ENCODE results near the gene MRGPRF.
"Not testable (repeated sequence)": the region's sequence is repeated elsewhere in the genome, so short reads cannot be mapped to it uniquely, and the experiment has no call there.

Gene MRGPRF

DNA sequence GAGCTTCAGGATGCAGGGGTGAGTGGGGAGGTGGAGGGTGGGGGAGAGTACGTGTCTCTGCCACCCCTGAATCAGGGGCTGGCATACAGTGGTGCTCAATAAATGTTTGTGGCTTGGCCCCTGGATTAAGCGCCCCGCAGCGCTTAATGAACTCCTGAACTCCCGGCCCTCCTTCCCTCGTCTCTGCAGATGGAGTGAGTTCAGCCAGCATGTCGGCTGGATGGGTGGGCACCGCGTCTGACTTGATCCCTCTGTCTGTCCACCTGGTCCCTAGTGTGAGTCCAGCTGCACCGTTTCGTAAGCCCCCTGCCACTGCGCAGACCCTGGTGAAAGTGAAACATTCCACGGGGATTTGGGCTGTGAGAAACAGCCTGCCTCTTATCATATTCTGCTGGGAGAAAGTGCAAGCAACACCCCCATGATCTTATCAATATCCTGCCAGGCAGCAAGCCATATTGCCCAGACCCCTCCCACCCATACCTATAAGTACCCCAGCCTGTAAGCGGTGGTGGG, 20.2 kb downstream of the MRGPRF start:
- FAIRE-seq: peak; percentile 38
- DNase-seq (ENCODE audit: insufficient read length, low spot score): no peak

GRCh38 chr11:68990995-68991780, 21.9 kb downstream of the MRGPRF start:
- DNase-seq (ENCODE audit: insufficient read length, low spot score) (no peak), FAIRE-seq (peak; percentile 31)

DNA sequence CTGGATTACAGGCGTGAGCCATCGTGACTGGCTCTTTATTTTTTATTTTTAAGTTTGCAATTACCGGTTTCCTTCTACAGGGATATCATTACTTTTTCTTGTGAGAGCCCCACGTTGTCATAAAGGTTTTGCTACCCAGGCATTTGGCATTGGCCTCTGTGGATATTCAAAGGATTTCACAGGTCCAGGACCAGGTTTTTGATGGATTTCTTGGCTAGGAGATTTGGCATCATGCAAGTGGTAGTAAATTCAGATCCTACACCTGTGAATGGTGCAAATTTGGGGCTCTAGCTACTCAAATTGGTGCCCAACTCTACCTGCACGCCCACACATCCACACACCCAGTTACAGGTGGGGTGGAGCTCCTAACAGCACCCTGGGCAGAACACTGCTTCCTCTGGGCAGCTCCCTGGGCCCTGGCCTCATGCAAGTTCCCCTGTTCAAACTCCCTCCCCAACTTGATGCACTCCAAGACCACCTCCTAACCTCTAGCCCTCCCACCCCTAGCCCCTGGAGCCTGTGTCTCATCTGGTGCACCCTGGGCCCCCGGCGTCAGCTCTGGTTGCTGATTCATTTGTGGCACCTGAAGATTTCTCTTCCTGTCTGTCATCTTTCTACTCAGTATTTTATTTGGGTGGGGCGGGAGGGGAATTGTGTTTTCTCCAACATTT, 23.0 kb downstream of the MRGPRF start:
- FAIRE-seq: no peak
- DNase-seq (ENCODE audit: insufficient read length, low spot score): no peak

- DNase-seq (ENCODE audit: insufficient read length, low spot score): no peak
- no peak for FAIRE-seq
Measured at GRCh38 chr11:68988491-68988890, 24.6 kb downstream of the MRGPRF start.

GRCh38 chr11:68987211-68987610, 25.8 kb downstream of the MRGPRF start:
- DNase-seq (ENCODE audit: insufficient read length, low spot score): no peak
- peak; percentile 9 for FAIRE-seq

GRCh38 chr11:68983801-68984200, 29.2 kb downstream of the MRGPRF start:
- no peak for FAIRE-seq
- no peak for DNase-seq (ENCODE audit: insufficient read length, low spot score)

GRCh38 chr11:68982134-68982533, 30.9 kb downstream of the MRGPRF start:
- FAIRE-seq: no peak

DNA sequence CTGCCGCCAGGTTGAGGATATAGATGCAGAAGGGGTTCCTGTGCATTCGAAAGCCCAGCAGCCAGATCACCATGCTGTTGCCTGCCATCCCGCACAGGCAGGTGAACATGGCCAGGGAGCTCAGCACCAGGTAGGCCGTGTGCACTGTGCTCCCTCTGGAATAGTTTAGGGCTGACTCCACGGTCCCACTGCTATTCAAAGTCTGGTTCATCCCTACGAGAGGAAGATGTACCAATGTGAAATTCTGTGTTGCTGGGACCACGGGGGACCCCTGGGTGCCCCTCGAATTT, 32.3 kb downstream of the MRGPRF start, which contains the start of gene MRGPRD:
Gene MRGPRD, minus strand, starts transcription at position 211 of the 290 bp plus-strand sequence. Its CDS starts 0 bp downstream, at position 211.
- DNase-seq (ENCODE audit: insufficient read length, low spot score) (no peak), FAIRE-seq (no peak)

More at GRCh38 chr11:68982134-68982533, 30.9 kb downstream of the MRGPRF start:
- DNase-seq (ENCODE audit: insufficient read length, low spot score): no peak

GRCh38 chr11:68979931-68980775, 32.9 kb downstream of the MRGPRF start:
- FAIRE-seq (no peak), DNase-seq (ENCODE audit: insufficient read length, low spot score) (no peak)

- FAIRE-seq (no peak), DNase-seq (ENCODE audit: insufficient read length, low spot score) (no peak)
Measured at GRCh38 chr11:68978931-68979594, 34.0 kb downstream of the MRGPRF start.

DNA sequence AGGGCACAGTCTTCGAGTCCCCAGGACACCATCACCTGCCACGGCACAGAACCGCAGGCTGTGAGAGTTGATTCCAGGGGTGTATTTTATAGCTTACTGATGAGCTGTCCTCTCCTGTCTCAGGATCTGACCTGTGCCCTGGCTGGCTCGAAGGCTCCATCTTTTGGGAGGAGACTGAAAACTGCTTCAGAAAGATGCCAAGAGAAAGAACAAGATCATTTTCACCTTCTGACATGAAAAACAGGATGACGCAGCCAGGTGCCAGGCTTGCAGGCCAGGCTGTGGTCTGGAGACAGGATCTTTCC, 34.5 kb downstream of the MRGPRF start:
- no peak for DNase-seq (ENCODE audit: insufficient read length, low spot score)
- no peak for FAIRE-seq

DNA sequence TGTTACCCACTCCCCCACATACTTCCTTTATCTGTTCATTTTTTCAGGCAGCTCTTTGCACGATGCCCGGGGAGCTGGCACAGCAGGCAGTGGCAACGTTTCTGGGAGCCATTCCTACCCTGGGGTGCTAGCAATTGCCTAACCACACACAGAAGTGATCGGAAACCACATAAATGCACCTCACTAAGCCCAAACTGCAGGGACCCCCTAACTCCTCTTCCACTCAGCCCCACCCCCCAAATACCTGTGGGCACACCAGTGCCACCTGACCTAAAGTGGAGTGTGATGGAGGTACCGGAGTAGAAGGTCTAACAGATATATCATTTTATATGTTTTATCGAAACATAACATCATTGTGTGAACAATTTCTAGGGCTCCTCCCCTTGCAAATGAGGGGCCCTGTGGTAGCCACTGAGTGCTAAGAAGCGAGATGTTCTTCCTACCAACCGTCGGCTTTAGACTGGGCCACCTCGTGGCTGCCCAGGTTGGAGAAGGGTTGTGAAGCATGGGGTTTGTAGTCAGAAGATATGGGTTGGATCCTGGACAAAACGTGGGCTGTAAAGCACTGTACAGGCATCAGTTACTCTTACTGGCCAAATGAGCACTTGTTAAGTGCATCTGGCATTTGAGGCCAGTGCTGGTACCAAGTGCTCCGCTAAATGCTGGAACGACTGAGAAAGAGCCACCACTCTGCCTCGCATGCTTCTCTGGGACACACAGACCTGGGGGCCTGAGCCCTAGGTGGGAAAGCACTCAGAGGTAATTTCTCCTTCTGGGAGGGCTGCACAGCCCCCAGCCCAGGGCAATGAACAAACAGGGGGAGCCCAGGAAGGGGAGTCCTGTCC, 35.0 kb downstream of the MRGPRF start:
- DNase-seq (ENCODE audit: insufficient read length, low spot score) (no peak), FAIRE-seq (no peak)

DNA sequence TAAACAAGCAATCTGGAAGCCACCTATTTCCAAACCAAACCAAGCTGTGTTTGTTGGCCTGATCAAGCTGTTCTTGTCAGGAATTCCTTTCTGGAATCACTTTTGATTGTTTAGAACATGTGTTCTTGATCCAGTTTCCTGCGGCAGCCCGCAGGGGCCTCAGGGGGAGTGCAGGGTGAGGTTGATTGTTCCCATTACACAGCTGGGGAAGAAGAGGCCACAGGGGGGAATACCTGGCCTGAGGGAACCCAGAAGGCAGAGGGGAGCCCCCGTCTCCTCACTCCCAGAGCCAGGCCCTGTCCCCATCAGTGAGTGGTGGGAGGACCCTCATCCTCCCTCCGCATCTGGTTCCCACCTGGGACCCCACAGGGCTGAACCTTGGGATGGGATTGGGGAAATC, 36.5 kb downstream of the MRGPRF start:
- DNase-seq (ENCODE audit: insufficient read length, low spot score) (no peak), FAIRE-seq (no peak)

DNA sequence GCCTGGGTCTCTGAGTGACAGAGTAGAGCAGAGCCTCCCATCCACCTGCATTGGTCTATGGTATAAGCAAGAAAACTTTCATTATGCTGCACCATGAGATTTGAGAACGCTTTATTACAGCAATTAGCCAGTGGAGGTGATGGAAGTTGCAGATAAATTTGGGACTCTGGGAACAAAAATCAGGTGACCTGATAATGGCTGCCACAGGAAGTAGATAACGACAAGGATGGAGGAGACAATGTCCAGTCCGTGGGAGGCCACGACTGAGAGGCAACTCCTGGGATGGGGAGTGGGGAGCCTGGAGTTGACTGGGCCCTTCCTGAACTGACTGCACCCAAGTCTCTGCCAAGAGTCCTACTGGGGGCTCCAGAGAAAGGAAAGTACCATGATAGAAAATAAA, 37.0 kb downstream of the MRGPRF start:
- DNase-seq (ENCODE audit: insufficient read length, low spot score) (no peak), FAIRE-seq (no peak)

GRCh38 chr11:68974421-68975194, 38.4 kb downstream of the MRGPRF start:
- FAIRE-seq: no peak
- DNase-seq (ENCODE audit: insufficient read length, low spot score): no peak

DNA sequence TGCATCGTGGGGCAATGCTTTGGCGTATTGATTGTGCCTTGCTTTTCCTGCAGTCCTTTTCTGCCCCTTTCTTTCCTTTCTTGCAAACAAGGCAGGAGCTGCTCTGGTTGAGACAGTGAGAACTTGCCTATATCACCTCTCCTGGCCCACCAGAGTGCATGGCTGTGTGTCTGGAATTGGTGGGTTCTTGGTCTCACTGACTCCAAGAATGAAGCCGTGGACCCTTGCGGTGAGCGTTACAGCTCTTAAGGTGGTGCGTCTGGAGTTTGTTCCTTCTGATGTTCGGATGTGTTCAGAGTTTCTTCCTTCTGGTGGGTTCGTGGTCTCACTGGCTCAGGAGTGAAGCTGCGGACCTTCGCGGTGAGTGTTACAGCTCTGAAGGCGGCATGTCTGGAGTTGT, 39.3 kb downstream of the MRGPRF start:
- FAIRE-seq; DNase-seq (ENCODE audit: insufficient read length, low spot score): not testable (repeated sequence)

DNA sequence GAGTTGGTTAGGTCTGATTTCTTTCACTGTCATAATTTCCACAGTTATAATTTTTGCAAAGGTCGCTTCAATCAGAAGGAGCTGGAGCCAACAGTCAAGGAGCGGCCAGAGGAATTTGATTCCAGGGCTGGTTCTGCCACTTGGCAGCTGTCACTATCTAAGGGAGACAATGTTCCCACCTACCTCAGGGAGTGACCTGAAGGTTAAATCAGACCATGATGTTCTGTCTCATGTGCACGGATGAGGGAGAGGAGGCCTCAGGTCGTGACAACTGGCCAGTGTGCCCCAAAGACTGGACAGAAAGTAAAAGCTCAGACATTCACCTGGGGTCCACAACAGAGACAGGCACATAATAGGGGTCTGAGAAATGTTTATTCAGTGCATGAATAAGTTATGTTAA, 39.8 kb downstream of the MRGPRF start:
- DNase-seq (ENCODE audit: insufficient read length, low spot score): no peak

DNA sequence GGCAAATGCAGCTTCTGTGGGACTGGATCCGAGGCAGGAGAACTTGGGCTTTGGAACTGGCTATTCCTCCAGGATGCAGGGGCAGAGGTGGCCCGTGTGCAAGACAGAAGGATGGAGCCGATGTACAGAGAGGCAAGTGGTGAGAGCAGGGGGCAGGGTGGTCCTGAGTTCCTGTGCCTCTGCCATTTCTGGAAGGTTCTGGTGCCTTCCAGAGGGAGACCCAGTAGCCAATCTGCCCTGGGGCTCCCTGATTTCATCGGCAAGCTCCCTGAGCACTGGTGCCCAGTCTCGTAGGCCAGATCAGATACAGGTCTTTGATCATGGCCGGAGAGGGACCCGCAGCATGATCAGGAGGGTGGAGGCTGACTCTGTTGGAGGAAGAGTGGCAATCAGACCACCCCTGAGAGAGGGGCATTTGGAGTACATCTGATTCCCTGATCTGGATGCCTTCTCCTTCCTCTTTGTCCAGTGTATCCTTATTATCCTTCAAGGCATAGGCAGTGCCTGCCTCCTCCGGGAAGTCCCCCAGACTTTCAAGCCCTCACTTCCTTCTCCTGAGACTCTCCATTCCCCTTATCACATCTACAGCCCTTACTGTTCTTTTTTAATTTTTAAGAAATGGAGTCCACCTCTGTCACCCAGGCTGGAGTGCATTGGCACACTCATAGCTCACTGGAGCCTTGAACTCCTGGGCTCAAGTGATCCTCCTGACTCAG, 42.0 kb downstream of the MRGPRF start:
- FAIRE-seq: no peak
- no peak for DNase-seq (ENCODE audit: insufficient read length, low spot score)

More for the DNA sequence above, 39.8 kb downstream of the MRGPRF start:
- no peak for FAIRE-seq

Measured in HTR-8/SVneo (cell line).